CD4-positive, CD25-positive, alpha-beta regulatory T cell (primary cell): ENCODE data around the gene MPIG6B. TPM values are rescaled to one million over a fixed set of nuclear protein-coding genes. Genes with fewer than 3 reads are reported as not detected.

Experiments used
- ATAC-seq, 2 donors: fragments of 150-1000 bp; cut with Tn5 transposase; one replicate each; pipeline ENCODE4 v1.10.0; 2021; ENCODE audit warnings: low read depth in 2 of 2, moderate number of reproducible peaks in 2 of 2, moderate library complexity in 1 of 2
- DNase-seq, 3 donors: peaks; one replicate each; pipeline versions ENCODE4 v3.0.0 to v3.0.0-alpha.2; 2012 to 2022; ENCODE audit warnings: mixed read lengths in 1 of 3
- H3K27ac ChIP-seq: one replicate; pipeline ENCODE4 v1.7.0; 2013; ENCODE audit warnings: mild to moderate bottlenecking, low read length; ENCODE audit not compliant: insufficient read depth, poor library complexity, severe bottlenecking
- H3K27me3 ChIP-seq: one replicate; pipeline ENCODE4 v1.7.0; 2013; ENCODE audit warnings: low read length; ENCODE audit not compliant: control insufficient read depth, insufficient read depth
- H3K36me3 ChIP-seq: one replicate; pipeline ENCODE4 v1.7.0; 2013; ENCODE audit warnings: mild to moderate bottlenecking, low read length, moderate library complexity; ENCODE audit not compliant: control insufficient read depth, insufficient read depth
- H3K4me1 ChIP-seq: 2 replicates; pipeline ENCODE4 v1.7.0; 2013; ENCODE audit warnings: mild to moderate bottlenecking, low read length; ENCODE audit not compliant: insufficient read depth, control insufficient read depth, poor library complexity, severe bottlenecking
- H3K4me3 ChIP-seq: one replicate; pipeline ENCODE4 v1.7.0; 2013; ENCODE audit warnings: low read depth, mild to moderate bottlenecking, low read length, moderate library complexity
- H3K9me3 ChIP-seq, 2 experiments: 1 replicate in 1 of 2; 2 replicates in 1 of 2; pipeline ENCODE4 v1.7.0; 2013; ENCODE audit warnings: low read length in 2 of 2, mild to moderate bottlenecking in 1 of 2, moderate library complexity in 1 of 2; ENCODE audit not compliant: control insufficient read depth in 2 of 2
- H3K27ac Mint-ChIP-seq, 3 donors: one replicate each; pipeline ENCODE4 v1.8.0; 2020 to 2022; ENCODE audit warnings: mild to moderate bottlenecking in 3 of 3, mixed read lengths in 3 of 3, moderate library complexity in 2 of 3
- H3K27me3 Mint-ChIP-seq: one replicate; pipeline ENCODE4 v1.8.0; 2022; ENCODE audit warnings: mild to moderate bottlenecking, mixed read lengths
- H3K36me3 Mint-ChIP-seq: one replicate; pipeline ENCODE4 v1.8.0; 2020; ENCODE audit warnings: mixed read lengths
- H3K4me1 Mint-ChIP-seq, 4 donors: one replicate each; pipeline ENCODE4 v1.8.0; 2020 to 2022; ENCODE audit warnings: mixed read lengths in 4 of 4, mild to moderate bottlenecking in 1 of 4
- H3K4me3 Mint-ChIP-seq, 4 donors: one replicate each; pipeline ENCODE4 v1.8.0; 2020 to 2022; ENCODE audit warnings: mild to moderate bottlenecking in 4 of 4, mixed read lengths in 4 of 4, moderate library complexity in 3 of 4
- H3K9me3 Mint-ChIP-seq, 7 donors: one replicate each; pipeline ENCODE4 v1.8.0; 2020 to 2022; ENCODE audit warnings: mixed read lengths in 7 of 7, mild to moderate bottlenecking in 3 of 7, moderate library complexity in 2 of 7
- polyA plus RNA-seq, 4 donors: library from polyadenylated mRNA; unstranded; fragments of 300-500 nt; fragmentation: Illumina TruSeq; gene quantifications; one replicate each; pipeline ENCODE4 v1.2.3, GENCODE V29; 2021
- total RNA-seq: library from RNA; stranded (reverse); gene quantifications from one replicate; pipeline ENCODE4 v1.2.3, GENCODE V29; 2022

The MPIG6B gene
- total and polyA plus RNA-seq, 5 donors from 2014 or later: 0.43 to 10.8 TPM; not detected in 3

- no peaks in the 10 kb centered on the region for H3K4me1 ChIP-seq
- H3K36me3 ChIP-seq: no peaks in the 10 kb centered on the region
- H3K4me3 ChIP-seq: no peak overlapping the region
- Mint-ChIP-seq H3K27ac (peak overlapping the region in 2 of 3 donors; percentile 70 to 81), H3K4me3 (no peak overlapping the region), H3K27me3 (no peaks in the 10 kb centered on the region), H3K9me3 (no peaks in the 10 kb centered on the region), H3K4me1 (peaks cover 0 to 5% (median 4%) of the 10 kb centered on the region in 4 donors), H3K36me3 (peaks cover 19% of the 10 kb centered on the region)
- no peak for DNase-seq
- ATAC-seq: no peak
- no peaks in the 10 kb centered on the region for H3K9me3 ChIP-seq
- H3K27me3 ChIP-seq: no peaks in the 10 kb centered on the region
- H3K27ac ChIP-seq: no peak overlapping the region
These were observed 39.9 kb downstream of the MPIG6B start for GRCh38 chr6:31762878-31763618.

- Histone ChIP-seq H3K4me3 (no peak overlapping the region), H3K27ac (no peak overlapping the region), H3K36me3 (no peaks in the 10 kb centered on the region), H3K27me3 (no peaks in the 10 kb centered on the region), H3K4me1 (no peaks in the 10 kb centered on the region), H3K9me3 (no peaks in the 10 kb centered on the region)
- DNase-seq: no peak
- ATAC-seq: no peak
- H3K27ac Mint-ChIP-seq: peak overlapping the region in 2 of 3 donors; percentile 70 to 81
- H3K36me3 Mint-ChIP-seq: peaks cover 19% of the 10 kb centered on the region
- H3K9me3 Mint-ChIP-seq: no peaks in the 10 kb centered on the region
- no peaks in the 10 kb centered on the region for H3K27me3 Mint-ChIP-seq
- no peak overlapping the region for H3K4me3 Mint-ChIP-seq
- peaks cover 0 to 5% (median 4%) of the 10 kb centered on the region in 4 donors for H3K4me1 Mint-ChIP-seq
These were observed 40.4 kb downstream of the MPIG6B start for GRCh38 chr6:31763619-31763940.

- peaks cover 14% of the 10 kb centered on the region for H3K36me3 Mint-ChIP-seq
- H3K4me1 Mint-ChIP-seq: peaks cover under 1 to 8% (median 5%) of the 10 kb centered on the region in 4 donors
- H3K27ac ChIP-seq: no peak overlapping the region
- peak overlapping the region in 1 of 3 donors; percentile 81 for H3K27ac Mint-ChIP-seq
- no peaks in the 10 kb centered on the region for H3K9me3 ChIP-seq
- no peaks in the 10 kb centered on the region for H3K27me3 ChIP-seq
- no peak overlapping the region for H3K4me3 Mint-ChIP-seq
- no peaks in the 10 kb centered on the region for H3K27me3 Mint-ChIP-seq
- H3K4me1 ChIP-seq: no peaks in the 10 kb centered on the region
- ATAC-seq (no peak), DNase-seq (no peak)
- H3K36me3 ChIP-seq: no peaks in the 10 kb centered on the region
- H3K9me3 Mint-ChIP-seq: peaks cover 0 to 1% (median 0%) of the 10 kb centered on the region in 7 donors
- no peak overlapping the region for H3K4me3 ChIP-seq
These were observed 41.0 kb downstream of the MPIG6B start for GRCh38 chr6:31764198-31764597.

- H3K27me3 Mint-ChIP-seq: no peaks in the 10 kb centered on the region
- no peak overlapping the region for H3K4me3 ChIP-seq
- peaks cover 7% of the 10 kb centered on the region for H3K36me3 Mint-ChIP-seq
- no peaks in the 10 kb centered on the region for H3K27me3 ChIP-seq
- no peak for DNase-seq
- peak overlapping the region in 2 of 3 donors; percentile 47 to 55 for H3K27ac Mint-ChIP-seq
- no peak for ATAC-seq
- peaks cover 3% of the 10 kb centered on the region for H3K4me1 ChIP-seq
- H3K27ac ChIP-seq: no peak overlapping the region
- no peaks in the 10 kb centered on the region for H3K9me3 ChIP-seq
- no peaks in the 10 kb centered on the region for H3K36me3 ChIP-seq
- peaks cover 9 to 15% (median 11%) of the 10 kb centered on the region in 4 donors for H3K4me1 Mint-ChIP-seq
- peaks cover 0 to 1% (median 0%) of the 10 kb centered on the region in 7 donors for H3K9me3 Mint-ChIP-seq
- H3K4me3 Mint-ChIP-seq: no peak overlapping the region
These were observed 42.4 kb downstream of the MPIG6B start for GRCh38 chr6:31765559-31765909.

GRCh38 chr6:31765910-31766794 is 43.0 kb downstream of the MPIG6B start:
- H3K9me3 Mint-ChIP-seq: peaks cover 0 to 1% (median 0%) of the 10 kb centered on the region in 7 donors
- H3K9me3 ChIP-seq: no peaks in the 10 kb centered on the region
- no peak overlapping the region for H3K27ac ChIP-seq
- no peak overlapping the region for H3K4me3 Mint-ChIP-seq
- H3K36me3 ChIP-seq: no peaks in the 10 kb centered on the region
- H3K4me1 Mint-ChIP-seq: peaks cover 9 to 19% (median 12%) of the 10 kb centered on the region in 4 donors
- no peak overlapping the region for H3K4me3 ChIP-seq
- no peak overlapping the region for H3K27ac Mint-ChIP-seq
- H3K36me3 Mint-ChIP-seq: peaks cover 4% of the 10 kb centered on the region
- no peaks in the 10 kb centered on the region for H3K27me3 ChIP-seq
- H3K4me1 ChIP-seq: peaks cover 8% of the 10 kb centered on the region
- no peaks in the 10 kb centered on the region for H3K27me3 Mint-ChIP-seq
- DNase-seq: no peak
- no peak for ATAC-seq

GRCh38 chr6:31767096-31767645 is 44.0 kb downstream of the MPIG6B start:
- ATAC-seq (no peak), DNase-seq (no peak)
- no peaks in the 10 kb centered on the region for H3K9me3 ChIP-seq
- no peak overlapping the region for H3K4me3 ChIP-seq
- peaks cover 0 to 1% (median 0%) of the 10 kb centered on the region in 7 donors for H3K9me3 Mint-ChIP-seq
- no peak overlapping the region for H3K4me3 Mint-ChIP-seq
- H3K27ac Mint-ChIP-seq: peak overlapping the region in 1 of 3 donors; percentile 23
- no peak overlapping the region for H3K27ac ChIP-seq
- H3K4me1 Mint-ChIP-seq: peaks cover 12 to 26% (median 17%) of the 10 kb centered on the region in 4 donors
- H3K4me1 ChIP-seq: peaks cover 18% of the 10 kb centered on the region
- no peaks in the 10 kb centered on the region for H3K27me3 Mint-ChIP-seq
- H3K27me3 ChIP-seq: no peaks in the 10 kb centered on the region
- H3K36me3 Mint-ChIP-seq: peaks cover 3% of the 10 kb centered on the region
- H3K36me3 ChIP-seq: no peaks in the 10 kb centered on the region

- Mint-ChIP-seq H3K4me3 (no peak overlapping the region), H3K27ac (peak overlapping the region in 1 of 3 donors; percentile 42), H3K36me3 (no peaks in the 10 kb centered on the region), H3K27me3 (no peaks in the 10 kb centered on the region), H3K4me1 (peaks cover 11 to 39% (median 18%) of the 10 kb centered on the region in 4 donors), H3K9me3 (peaks cover 0 to 1% (median 0%) of the 10 kb centered on the region in 7 donors)
- H3K36me3 ChIP-seq: no peaks in the 10 kb centered on the region
- DNase-seq (no peak), ATAC-seq (no peak)
- H3K9me3 ChIP-seq: no peaks in the 10 kb centered on the region
- no peak overlapping the region for H3K4me3 ChIP-seq
- peaks cover 32% of the 10 kb centered on the region for H3K4me1 ChIP-seq
- no peak overlapping the region for H3K27ac ChIP-seq
- H3K27me3 ChIP-seq: no peaks in the 10 kb centered on the region
These were observed 45.4 kb downstream of the MPIG6B start for GRCh38 chr6:31768363-31769257.
